Activated CD4-positive, alpha-beta T cell treated with anti-CD3 and anti-CD28 coated beads, Interleukin-2, amount 50 U/mL, for 1 hour (primary cell): Measurements from ENCODE around the gene CALY.

Experiments
- DNase-seq: peaks from one replicate; pipeline ENCODE4 v3.0.0-alpha.2; 2020

The CALY gene

GRCh38 chr10:133350950-133351329 is 14.2 kb upstream of the CALY start:
- no peak for DNase-seq

- no peak for DNase-seq
Observed at GRCh38 chr10:133350283-133350949, 13.7 kb upstream of the CALY start.

GRCh38 chr10:133349577-133350011 is 12.9 kb upstream of the CALY start:
- DNase-seq = no peak

- DNase-seq = no peak
Observed at GRCh38 chr10:133349160-133349568, 12.5 kb upstream of the CALY start.

- no peak for DNase-seq
Observed at GRCh38 chr10:133347710-133348517, 11.2 kb upstream of the CALY start.

- DNase-seq = no peak
Observed at GRCh38 chr10:133346413-133346812, 9.7 kb upstream of the CALY start.

GRCh38 chr10:133344236-133344635 is 7.5 kb upstream of the CALY start:
- DNase-seq = no peak

GRCh38 chr10:133343558-133343957 is 6.9 kb upstream of the CALY start:
- no peak for DNase-seq

GRCh38 chr10:133342942-133343341 is 6.2 kb upstream of the CALY start:
- DNase-seq = no peak

GRCh38 chr10:133341983-133342382 is 5.3 kb upstream of the CALY start:
- DNase-seq = no peak

GRCh38 chr10:133339708-133340380 is 3.1 kb upstream of the CALY start:
- DNase-seq = no peak

GRCh38 chr10:133338080-133339071 is 1.7 kb upstream of the CALY start:
- DNase-seq = no peak

- no peak for DNase-seq
Observed at GRCh38 chr10:133337370-133337725, 652 bp upstream of the CALY start.

- no peak for DNase-seq
Observed at GRCh38 chr10:133336118-133336576, 549 bp downstream of the CALY start.

- DNase-seq = peak; percentile 89
Observed at GRCh38 chr10:133335246-133336117, 1.2 kb downstream of the CALY start.

GRCh38 chr10:133334503-133335245 is 2.0 kb downstream of the CALY start:
- DNase-seq = peak; percentile 37

- DNase-seq = no peak
Observed at GRCh38 chr10:133332936-133333699, 3.6 kb downstream of the CALY start.

GRCh38 chr10:133329491-133330202 is 7.0 kb downstream of the CALY start:
- DNase-seq = peak; percentile 89
